IPS DF 4.7 (cell line): ENCODE measurements around the gene SEMA3C.

ENCODE experiments used
- DNase-seq: peaks from one replicate; pipeline ENCODE4 v3.0.0-alpha.2; 2013; ENCODE audit warnings: low spot score; ENCODE audit errors: extremely low read depth

SEMA3C gene

GRCh38 chr7:80748363-80749042, 170.3 kb downstream of the SEMA3C start:
- no peak for DNase-seq

DNA sequence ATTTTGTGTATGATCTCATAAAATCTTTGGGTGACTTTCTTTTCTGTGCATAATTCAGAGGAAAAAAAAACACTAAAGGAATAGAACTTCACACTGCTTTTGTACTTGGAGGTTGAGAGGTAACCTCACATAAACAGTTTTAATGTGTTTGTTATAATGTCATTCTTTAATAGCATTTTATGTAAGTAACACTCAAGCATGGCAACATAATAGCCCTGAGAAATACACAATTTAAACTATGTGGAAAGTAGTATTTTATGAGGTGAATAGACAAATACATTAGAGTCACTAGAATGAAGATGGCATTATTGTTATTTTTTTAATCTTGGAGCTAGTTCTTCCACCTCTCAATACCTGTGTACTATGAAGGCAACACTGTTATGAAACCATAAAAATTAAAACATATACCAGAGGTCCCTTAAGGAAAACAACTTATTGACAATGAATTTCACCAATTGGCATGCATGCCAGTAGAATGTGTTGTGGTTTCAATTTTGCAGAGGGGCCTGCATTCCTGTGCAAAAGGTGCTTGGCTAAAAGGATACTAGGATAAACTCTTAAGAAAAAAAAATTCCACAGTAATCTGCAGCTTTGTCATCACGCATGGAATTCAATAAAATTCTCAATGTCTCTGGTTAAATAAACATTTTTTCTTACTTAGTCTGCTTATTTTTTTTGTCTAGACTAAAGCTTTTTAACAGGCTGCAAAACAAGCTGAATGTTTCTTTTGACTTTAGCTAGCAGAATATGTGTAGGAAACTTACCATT, 177.9 kb downstream of the SEMA3C start:
- DNase-seq = no peak

DNA sequence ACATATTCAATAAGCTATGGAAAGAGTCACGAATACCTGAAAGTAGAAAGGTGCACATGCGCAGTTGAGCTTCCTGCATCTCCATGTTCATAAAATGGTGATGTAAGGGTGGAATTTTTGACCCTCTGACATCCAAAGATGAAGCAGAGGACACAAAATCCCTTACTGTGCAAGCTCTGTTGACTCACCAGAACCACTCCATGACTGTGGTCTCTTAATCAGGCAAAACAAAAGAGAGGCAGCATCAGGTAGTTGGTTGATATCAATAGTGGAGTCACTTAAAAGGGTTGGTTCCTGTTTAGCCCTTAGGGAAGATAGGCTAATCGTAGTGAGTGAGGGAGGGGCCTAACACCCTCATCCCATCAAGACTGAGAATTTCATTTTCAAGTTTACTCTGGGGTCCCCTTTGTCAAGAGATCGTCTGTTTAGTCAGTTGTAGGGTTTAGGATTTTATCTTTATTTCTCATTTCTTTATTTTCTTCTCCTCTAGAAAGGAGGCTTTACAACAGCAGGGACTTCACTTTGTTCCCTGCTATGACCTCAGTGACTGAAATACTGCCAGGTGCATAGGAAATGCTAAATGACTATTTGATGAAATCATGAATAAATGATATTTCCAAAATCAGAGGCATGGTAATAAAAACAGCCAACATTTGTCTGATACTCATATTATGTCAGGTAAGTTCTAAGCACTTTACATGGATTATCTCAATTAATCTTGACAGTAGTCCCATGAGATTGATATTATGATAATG, 182.3 kb downstream of the SEMA3C start:
- DNase-seq = no peak

DNA sequence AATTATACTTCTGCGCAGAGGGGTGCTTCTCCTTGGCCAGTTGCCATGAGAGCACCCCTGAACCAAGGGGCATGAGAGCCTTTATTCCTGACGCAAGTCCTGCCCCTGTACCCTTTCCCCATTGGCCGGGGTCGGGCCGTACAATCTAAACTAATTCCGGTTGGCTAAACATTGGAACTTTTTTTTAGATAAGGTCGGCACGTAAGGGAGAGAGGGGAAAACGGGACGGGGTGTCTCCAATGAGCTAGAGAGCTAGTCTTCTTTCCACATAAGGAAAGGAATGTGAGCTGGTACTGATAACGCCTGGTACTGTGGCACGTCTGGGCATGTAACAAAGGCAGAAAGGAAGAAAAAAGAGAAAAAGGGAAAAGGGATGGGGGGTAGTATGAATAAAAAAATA, 183.5 kb downstream of the SEMA3C start:
- DNase-seq = no peak

DNA sequence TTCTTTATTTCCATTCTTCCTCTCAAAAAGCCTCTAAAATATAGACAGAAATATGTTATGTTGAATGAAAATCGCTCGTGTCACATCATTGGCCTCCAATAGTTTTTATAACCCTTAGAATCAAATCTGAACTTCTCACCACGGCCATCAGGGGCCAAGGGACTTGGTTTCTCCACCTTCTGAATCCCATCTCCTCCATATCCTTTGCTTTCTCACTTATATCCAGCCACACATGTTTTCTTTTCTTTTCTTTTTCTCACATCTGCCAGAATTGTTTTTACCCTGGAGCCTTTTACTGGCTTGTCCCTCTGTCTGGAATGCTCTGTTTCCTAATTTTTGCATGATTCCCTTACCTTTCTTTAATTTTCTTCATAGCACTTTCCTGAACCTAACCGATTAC, 184.8 kb downstream of the SEMA3C start:
- DNase-seq = no peak

DNA sequence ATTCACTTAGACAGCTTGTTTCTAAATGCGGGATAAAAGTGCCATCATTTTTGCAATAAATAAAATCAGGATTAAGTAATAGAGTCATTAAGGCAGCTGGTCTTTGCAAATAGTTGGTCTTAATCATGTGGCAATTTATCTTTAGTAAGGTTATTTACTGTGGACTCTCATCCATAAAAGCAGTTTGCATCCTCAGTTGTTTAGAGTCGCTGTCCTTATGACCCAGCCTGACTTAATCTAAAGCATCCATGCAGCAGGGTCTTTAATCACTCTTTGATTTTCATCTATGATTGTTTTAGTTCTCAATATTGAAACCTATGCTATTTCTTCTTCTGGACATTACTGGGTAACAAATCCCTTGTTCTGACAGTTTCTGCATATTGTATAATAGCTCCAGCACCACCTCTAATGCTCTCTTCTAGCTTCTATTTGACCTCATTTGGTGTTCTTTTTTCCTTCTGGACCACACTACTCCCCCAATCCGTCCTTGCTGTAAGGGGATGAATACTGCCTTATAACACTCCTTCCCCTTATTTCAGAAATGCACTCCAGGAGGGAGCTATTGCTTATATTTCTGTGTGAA, 185.4 kb downstream of the SEMA3C start:
- DNase-seq = no peak

GRCh38 chr7:80732630-80733029, 186.2 kb downstream of the SEMA3C start:
- DNase-seq = no peak

GRCh38 chr7:80731281-80731680, 187.6 kb downstream of the SEMA3C start:
- DNase-seq = no peak

DNA sequence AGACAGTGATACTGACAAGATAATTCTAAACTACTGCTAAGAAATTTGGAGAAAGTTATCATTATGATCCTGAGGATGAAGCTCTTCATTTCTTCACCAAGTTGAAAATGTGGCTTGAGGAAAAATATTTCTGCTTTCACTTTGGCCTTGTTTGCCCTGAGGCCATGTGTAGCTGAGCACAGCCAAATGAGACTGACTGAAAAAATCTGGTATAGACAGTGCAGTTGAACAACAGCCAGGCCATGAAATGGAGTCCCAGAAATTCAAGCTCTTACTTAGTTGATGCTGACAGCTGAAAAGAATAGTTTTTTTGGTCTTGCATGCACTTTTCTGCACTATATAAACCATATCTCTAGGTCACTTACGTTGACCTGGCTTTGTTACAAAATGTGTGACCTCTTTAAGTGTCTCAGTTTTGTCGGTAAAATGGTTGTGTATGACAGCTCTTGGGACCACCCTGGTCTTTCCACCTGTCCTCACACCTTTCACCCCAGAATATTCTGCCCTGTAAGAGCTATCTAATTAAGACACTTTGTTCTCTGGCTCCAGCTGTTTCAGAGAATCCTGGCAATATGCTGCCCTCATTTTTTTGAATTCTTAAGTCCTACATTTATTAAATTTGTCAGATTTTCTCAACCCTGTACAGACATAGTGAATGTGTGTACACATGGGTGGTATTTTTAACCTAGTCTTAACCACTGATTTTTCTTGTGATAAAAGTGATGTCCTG, 189.1 kb downstream of the SEMA3C start:
- no peak for DNase-seq

DNA sequence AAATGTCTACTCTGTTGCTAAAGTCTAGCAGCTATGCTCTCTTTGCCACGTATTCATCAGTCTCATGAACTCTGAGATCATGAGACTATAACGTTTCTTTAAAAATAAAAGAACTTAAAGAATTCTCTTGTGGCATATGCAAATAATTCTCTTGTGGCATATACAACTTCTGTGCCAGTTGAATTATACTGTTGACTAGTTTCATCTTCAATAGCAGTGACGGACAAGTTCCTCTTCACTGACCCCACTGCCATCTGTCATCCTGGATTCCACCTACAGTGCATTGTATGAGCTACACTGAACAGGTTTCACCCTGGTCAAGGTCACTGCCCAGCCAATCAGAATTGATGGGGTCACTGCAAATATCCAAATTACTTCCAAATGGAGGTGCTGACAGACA, 192.2 kb downstream of the SEMA3C start:
- DNase-seq = no peak

- no peak for DNase-seq
Observed at GRCh38 chr7:80725181-80725611, 193.7 kb downstream of the SEMA3C start.

GRCh38 chr7:80724249-80724871, 194.5 kb downstream of the SEMA3C start:
- DNase-seq = no peak

GRCh38 chr7:80722616-80723195, 196.1 kb downstream of the SEMA3C start:
- no peak for DNase-seq

GRCh38 chr7:80721883-80722615, 196.8 kb downstream of the SEMA3C start:
- DNase-seq = no peak

GRCh38 chr7:80720146-80720545, 198.7 kb downstream of the SEMA3C start:
- DNase-seq = no peak

GRCh38 chr7:80719261-80719660, 199.6 kb downstream of the SEMA3C start:
- DNase-seq = no peak

DNA sequence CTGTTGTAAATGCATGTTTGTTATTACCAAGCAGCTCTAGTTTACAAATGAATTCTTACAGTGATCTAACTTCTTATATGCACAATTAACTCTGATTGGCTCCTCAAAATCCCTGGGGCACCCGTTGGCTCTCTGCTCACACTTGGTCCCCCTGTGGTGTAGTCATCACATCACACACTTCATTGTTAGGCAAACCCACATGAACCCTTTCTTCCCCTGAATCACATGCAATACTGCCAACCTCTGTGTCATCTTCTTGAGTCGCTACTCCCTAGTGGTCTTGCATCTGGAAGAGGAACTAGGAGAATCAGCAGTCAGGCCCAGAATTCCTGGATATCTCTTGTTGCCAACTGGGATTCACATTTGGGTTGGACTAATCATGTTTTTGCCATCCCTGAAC, 207.3 kb downstream of the SEMA3C start:
- DNase-seq = no peak

GRCh38 chr7:80708123-80708522, 210.7 kb downstream of the SEMA3C start:
- no peak for DNase-seq

GRCh38 chr7:80707318-80707717, 211.5 kb downstream of the SEMA3C start:
- no peak for DNase-seq
